RWPE1 (cell line): Measurements from ENCODE around the gene TMEM81.

ENCODE experiments used
- CTCF ChIA-PET: fragments of 350-600 bp; sonication (Branson Sonifier 250); formaldehyde crosslinking; extraction: SDS; loops from one replicate; lab custom pipeline; 2021; lab: Yijun Ruan, JAX
- POLR2A ChIA-PET: fragments of 400-600 bp; formaldehyde crosslinking; extraction: SDS; loops from one replicate; lab custom pipeline; 2020; ENCODE audit warnings: antibody characterized with exemption; ENCODE audit not compliant: low non-redundant PET; lab: Yijun Ruan, JAX
- DNase-seq: peaks from one replicate; pipeline ENCODE4 v3.0.0; 2012; ENCODE audit warnings: low spot score
- H3K27ac ChIP-seq: fragments of 450-650 bp; 2 replicates; pipeline ENCODE4 v1.5.1; 2017
- CTCF ChIP-seq: fragments of 450-650 bp; conservative IDR thresholded peaks from 2 replicates; pipeline ENCODE4 v1.5.1; 2017; ENCODE audit warnings: low read depth, mild to moderate bottlenecking

The TMEM81 gene

GRCh38 chr1:205041998-205042910, 42.0 kb downstream of the TMEM81 start:
- no peak for DNase-seq

GRCh38 chr1:205041001-205041715, 43.1 kb downstream of the TMEM81 start:
- no peak overlapping the region for H3K27ac ChIP-seq
- no peak for TF ChIP-seq CTCF
- DNase-seq, result no peak
- POLR2A ChIA-PET, result no interaction called here
- CTCF ChIA-PET, result interaction anchor here (0.6 to 1.6 kb wide), 6 partner anchors 20 to 1436 kb away, joined by 3 to 6 read pairs (median 4); no protein-coding TSS in a partner anchor

More at GRCh38 chr1:205041998-205042910, 42.0 kb downstream of the TMEM81 start:
- TF ChIP-seq CTCF, result no peak
- ChIA-PET CTCF (interaction anchor here (0.6 to 1.6 kb wide), 6 partner anchors 19 to 214 kb away, joined by 3 to 4 read pairs (median 4); no protein-coding TSS in a partner anchor), POLR2A (interaction anchor here (0.6 kb wide), 1 partner anchor 54 kb away, joined by 3 read pairs; no protein-coding TSS in a partner anchor)
- H3K27ac ChIP-seq, result no peak overlapping the region

- POLR2A ChIA-PET, result no interaction called here
- no peak for TF ChIP-seq CTCF
- no peak overlapping the region for H3K27ac ChIP-seq
- CTCF ChIA-PET, result interaction anchor here (0.6 to 1.6 kb wide), 5 partner anchors 23 to 880 kb away, joined by 3 to 5 read pairs (median 4); no protein-coding TSS in a partner anchor
- no peak for DNase-seq
These were observed 46.0 kb downstream of the TMEM81 start for GRCh38 chr1:205038132-205038786.

GRCh38 chr1:205037539-205037938, 46.7 kb downstream of the TMEM81 start:
- POLR2A ChIA-PET, result no interaction called here

More at GRCh38 chr1:205037539-205037938, 46.7 kb downstream of the TMEM81 start:
- CTCF ChIA-PET, result no interaction called here
- no peak for TF ChIP-seq CTCF
- H3K27ac ChIP-seq, result no peak overlapping the region
- DNase-seq, result no peak
